ENCODE data around the gene CWC27.

The CWC27 gene, protein sequence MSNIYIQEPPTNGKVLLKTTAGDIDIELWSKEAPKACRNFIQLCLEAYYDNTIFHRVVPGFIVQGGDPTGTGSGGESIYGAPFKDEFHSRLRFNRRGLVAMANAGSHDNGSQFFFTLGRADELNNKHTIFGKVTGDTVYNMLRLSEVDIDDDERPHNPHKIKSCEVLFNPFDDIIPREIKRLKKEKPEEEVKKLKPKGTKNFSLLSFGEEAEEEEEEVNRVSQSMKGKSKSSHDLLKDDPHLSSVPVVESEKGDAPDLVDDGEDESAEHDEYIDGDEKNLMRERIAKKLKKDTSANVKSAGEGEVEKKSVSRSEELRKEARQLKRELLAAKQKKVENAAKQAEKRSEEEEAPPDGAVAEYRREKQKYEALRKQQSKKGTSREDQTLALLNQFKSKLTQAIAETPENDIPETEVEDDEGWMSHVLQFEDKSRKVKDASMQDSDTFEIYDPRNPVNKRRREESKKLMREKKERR

DNA sequence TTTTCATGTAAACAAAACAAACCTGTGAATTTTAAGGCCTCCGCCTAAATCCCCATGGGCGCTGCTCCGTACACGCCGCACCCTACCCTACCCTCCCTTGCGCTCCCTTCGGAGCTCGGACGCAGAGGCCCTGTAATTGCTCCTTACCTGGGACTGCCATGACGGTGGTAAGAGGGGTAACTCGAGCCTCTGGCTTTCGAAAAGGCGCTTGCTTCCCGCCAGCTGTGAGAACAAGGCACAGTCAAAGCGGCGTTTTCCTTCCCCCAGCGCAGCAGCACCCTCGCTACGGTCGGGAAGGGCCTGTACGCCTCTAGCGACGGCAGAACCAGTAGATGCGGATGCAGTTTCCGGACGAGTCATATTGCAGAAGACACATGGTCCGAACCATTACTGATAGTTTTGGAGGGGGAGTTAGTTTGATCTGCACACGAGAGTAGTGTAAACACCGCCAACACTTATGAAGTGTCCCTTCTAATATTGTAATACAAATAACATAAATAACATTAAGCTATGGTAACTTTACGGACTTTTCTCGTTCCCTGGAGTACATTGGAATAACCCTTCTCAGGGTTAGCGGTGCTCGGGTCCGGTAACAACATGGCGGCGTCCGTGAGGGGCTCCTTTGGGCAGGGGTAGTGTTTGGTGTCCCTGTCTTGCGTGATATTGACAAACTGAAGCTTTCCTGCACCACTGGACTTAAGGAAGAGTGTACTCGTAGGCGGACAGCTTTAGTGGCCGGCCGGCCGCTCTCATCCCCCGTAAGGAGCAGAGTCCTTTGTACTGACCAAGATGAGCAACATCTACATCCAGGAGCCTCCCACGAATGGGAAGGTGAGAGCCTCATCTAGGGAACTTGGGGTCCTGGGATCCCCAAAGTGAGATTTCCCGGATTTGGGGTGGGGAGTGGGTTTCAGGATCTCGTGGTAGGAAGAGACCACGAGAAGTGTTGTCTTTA, at the start of gene CWC27, which contains the start of gene SREK1IP1:
Gene CWC27 (plus strand): TSS at position 573 of the 955 bp plus-strand sequence. CDS start 217 bp downstream, at position 790.
Gene SREK1IP1 (minus strand): TSS at position 334 of the 955 bp plus-strand sequence. CDS start 174 bp downstream, at position 160.
- DNase-seq (ENCODE audit: extremely low read depth, insufficient read length): peak; percentile 87
- TF ChIP-seq, protein P1, sequence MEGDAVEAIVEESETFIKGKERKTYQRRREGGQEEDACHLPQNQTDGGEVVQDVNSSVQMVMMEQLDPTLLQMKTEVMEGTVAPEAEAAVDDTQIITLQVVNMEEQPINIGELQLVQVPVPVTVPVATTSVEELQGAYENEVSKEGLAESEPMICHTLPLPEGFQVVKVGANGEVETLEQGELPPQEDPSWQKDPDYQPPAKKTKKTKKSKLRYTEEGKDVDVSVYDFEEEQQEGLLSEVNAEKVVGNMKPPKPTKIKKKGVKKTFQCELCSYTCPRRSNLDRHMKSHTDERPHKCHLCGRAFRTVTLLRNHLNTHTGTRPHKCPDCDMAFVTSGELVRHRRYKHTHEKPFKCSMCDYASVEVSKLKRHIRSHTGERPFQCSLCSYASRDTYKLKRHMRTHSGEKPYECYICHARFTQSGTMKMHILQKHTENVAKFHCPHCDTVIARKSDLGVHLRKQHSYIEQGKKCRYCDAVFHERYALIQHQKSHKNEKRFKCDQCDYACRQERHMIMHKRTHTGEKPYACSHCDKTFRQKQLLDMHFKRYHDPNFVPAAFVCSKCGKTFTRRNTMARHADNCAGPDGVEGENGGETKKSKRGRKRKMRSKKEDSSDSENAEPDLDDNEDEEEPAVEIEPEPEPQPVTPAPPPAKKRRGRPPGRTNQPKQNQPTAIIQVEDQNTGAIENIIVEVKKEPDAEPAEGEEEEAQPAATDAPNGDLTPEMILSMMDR (IDR thresholded peaks at IDR 0.05; ENCODE audit: insufficient read depth, low read length, poor library complexity, severe bottlenecking): peak; percentile 14

DNA sequence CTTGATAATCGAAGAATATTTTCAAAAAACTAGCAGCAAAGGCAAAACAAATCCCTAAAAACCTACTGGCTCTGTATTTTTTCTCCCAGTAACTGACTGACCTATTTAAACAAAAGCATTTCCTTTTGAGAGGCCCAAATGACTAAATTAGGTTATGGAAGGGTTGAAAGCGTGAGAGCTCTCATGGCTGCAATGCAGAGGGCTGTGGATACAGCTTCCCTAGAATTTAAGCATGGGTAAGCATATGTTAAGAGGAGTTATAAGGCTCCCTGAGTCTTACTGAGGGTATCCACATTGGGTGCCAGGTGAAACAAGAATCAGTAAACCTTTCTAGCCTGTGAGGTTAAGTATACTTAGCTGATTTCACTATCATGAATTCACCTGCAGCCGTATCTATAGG, 46.1 kb upstream of the CWC27 start:
- H3K4me3 ChIP-seq (replicated peaks; ENCODE audit: low read depth, low read length): no peak overlapping the region
- TF ChIP-seq, protein P1 (IDR thresholded peaks at IDR 0.05; ENCODE audit: insufficient read depth, low read length, poor library complexity, severe bottlenecking): no peak
- no peaks in the 10 kb centered on the region for H3K27me3 ChIP-seq (replicated peaks; ENCODE audit: control insufficient read depth, insufficient read depth, low read length)
- H3K36me3 ChIP-seq (ENCODE audit: control insufficient read depth, insufficient read depth, low read length): peaks cover 2% of the 10 kb centered on the region; the same call in 1 of the 2 replicates
- DNase-seq (ENCODE audit: extremely low read depth, insufficient read length): no peak

More for the DNA sequence above, at the start of gene CWC27, which contains the start of gene SREK1IP1:
- Histone ChIP-seq H3K36me3 (ENCODE audit: control insufficient read depth, insufficient read depth, low read length) (no peaks in the 10 kb centered on the region), H3K4me3 (replicated peaks; ENCODE audit: low read depth, low read length) (peak within 1 kb of the TSS; percentile 97), H3K27me3 (replicated peaks; ENCODE audit: control insufficient read depth, insufficient read depth, low read length) (no peaks in the 10 kb centered on the region)

DNA sequence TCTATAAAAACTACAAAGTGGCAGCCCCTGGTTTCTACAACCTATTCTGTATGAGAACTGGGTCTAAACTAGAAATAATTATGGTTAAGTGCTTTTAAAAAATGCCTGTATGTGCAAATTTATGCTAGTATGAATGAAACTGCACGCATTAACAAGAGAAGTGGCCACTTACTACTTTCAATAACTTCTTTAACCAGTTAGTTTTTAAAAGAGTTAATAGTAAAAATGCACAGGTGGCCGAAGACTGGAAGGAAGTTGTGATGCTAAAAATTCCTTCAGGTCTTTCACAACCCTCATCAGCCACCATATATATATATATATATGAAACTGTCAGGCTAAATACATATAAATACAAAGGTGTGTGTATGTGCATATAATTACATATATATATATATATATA, 41.6 kb upstream of the CWC27 start:
- DNase-seq (ENCODE audit: extremely low read depth, insufficient read length): no peak
- H3K4me3 ChIP-seq (replicated peaks; ENCODE audit: low read depth, low read length): no peak overlapping the region
- TF ChIP-seq, protein P1 (IDR thresholded peaks at IDR 0.05; ENCODE audit: insufficient read depth, low read length, poor library complexity, severe bottlenecking): no peak
- H3K36me3 ChIP-seq (ENCODE audit: control insufficient read depth, insufficient read depth, low read length): peaks cover 2% of the 10 kb centered on the region; the same call in 1 of the 2 replicates
- no peaks in the 10 kb centered on the region for H3K27me3 ChIP-seq (replicated peaks; ENCODE audit: control insufficient read depth, insufficient read depth, low read length)

DNA sequence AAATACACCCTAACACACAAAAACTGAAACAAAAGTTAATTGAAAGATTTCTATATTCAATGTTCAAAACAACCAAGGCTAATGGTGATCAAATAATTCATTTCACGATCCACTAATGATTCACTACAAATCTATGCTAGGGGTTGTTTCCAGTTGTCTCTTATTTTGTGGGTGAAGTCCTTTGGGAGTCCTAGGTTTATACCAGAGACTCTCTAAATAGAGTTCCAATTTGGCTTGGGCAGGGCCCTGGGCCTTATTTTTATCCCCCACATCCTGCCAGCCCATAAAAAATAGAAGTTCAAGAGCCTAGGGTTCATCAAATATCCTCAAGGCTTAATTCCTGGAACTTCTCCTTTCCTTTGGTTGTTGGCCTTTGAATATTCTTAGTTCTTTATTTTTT, 26.3 kb upstream of the CWC27 start:
- no peak for DNase-seq (ENCODE audit: extremely low read depth, insufficient read length)
- Histone ChIP-seq H3K4me3 (replicated peaks; ENCODE audit: low read depth, low read length) (no peak overlapping the region), H3K36me3 (ENCODE audit: control insufficient read depth, insufficient read depth, low read length) (no peaks in the 10 kb centered on the region), H3K27me3 (replicated peaks; ENCODE audit: control insufficient read depth, insufficient read depth, low read length) (no peaks in the 10 kb centered on the region)
- TF ChIP-seq, protein P1 (IDR thresholded peaks at IDR 0.05; ENCODE audit: insufficient read depth, low read length, poor library complexity, severe bottlenecking): no peak

DNA sequence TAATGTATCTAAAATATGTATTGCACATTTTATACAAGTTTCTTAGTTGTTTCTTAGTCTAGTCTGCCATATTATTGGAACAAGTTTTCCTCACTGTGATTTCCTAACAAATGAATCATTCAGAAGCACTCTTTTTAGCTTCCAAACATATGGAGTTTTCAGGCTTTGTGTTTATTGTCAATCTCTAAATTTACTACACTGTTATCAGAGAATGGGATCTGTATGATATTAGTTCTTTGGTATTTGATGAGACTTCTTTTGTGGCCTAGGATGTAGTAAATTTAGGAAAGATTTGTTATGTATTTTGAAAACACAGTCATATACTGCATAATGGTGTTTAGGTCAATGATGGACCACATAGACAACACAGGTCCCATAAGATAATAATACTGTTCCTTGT, 25.9 kb upstream of the CWC27 start:
- H3K27me3 ChIP-seq (replicated peaks; ENCODE audit: control insufficient read depth, insufficient read depth, low read length): no peaks in the 10 kb centered on the region
- DNase-seq (ENCODE audit: extremely low read depth, insufficient read length): no peak
- H3K4me3 ChIP-seq (replicated peaks; ENCODE audit: low read depth, low read length): no peak overlapping the region
- H3K36me3 ChIP-seq (ENCODE audit: control insufficient read depth, insufficient read depth, low read length): no peaks in the 10 kb centered on the region
- TF ChIP-seq, protein P1 (IDR thresholded peaks at IDR 0.05; ENCODE audit: insufficient read depth, low read length, poor library complexity, severe bottlenecking): no peak
